H1 (cell line): ENCODE data around the gene RASSF4. TPM values are rescaled to one million over a fixed set of nuclear protein-coding genes. Genes with fewer than 3 reads are reported as not detected.

Experiments
- CTCF ChIA-PET: fragments of 300-600 bp; sonication (Branson Sonifier 250); formaldehyde crosslinking; loops from one replicate; lab custom pipeline; 2021; ENCODE audit not compliant: partially characterized antibody; lab: Charles Lee
- POLR2A ChIA-PET: fragments of 300-600 bp; sonication (Branson Sonifier 250); formaldehyde crosslinking; loops from one replicate; lab custom pipeline; 2021; ENCODE audit warnings: inconsistent platforms; ENCODE audit not compliant: partially characterized antibody; lab: Charles Lee
- DNase-seq, 2 experiments: peaks; one replicate each; pipeline versions ENCODE4 v3.0.0 to v3.0.0-alpha.2; 2010 to 2022; ENCODE audit warnings: low spot score in 2 of 2, low read depth in 1 of 2, mixed read lengths in 1 of 2
- FAIRE-seq: peaks from 2 replicates; lab custom pipeline; 2011; peaks lifted over from hg19 to GRCh38; lab: Jason Lieb, UNC
- H2AFZ ChIP-seq: 2 replicates; pipeline ENCODE4 v1.8.1; 2012; ENCODE audit warnings: low read length, inconsistent platforms
- H2AK5ac ChIP-seq: 2 replicates; pipeline ENCODE4 v1.6.1; 2013; ENCODE audit warnings: low read depth, low read length
- H2BK120ac ChIP-seq: replicated peaks from 2 replicates; pipeline ENCODE3; 2013; ENCODE audit warnings: low read depth, low read length, inconsistent platforms
- H2BK12ac ChIP-seq: 2 replicates; pipeline ENCODE4 v1.6.1; 2013; ENCODE audit warnings: low read depth, low read length
- H2BK15ac ChIP-seq: 2 replicates; pipeline ENCODE4 v1.6.1; 2013; ENCODE audit warnings: low read length
- H2BK20ac ChIP-seq: 2 replicates; pipeline ENCODE4 v1.6.1; 2013; ENCODE audit warnings: low read length
- H2BK5ac ChIP-seq: 2 replicates; pipeline ENCODE4 v1.6.1; 2013; ENCODE audit warnings: low read depth, low read length
- H3K14ac ChIP-seq: 2 replicates; pipeline ENCODE4 v1.6.1; 2013; ENCODE audit warnings: inconsistent platforms; ENCODE audit not compliant: insufficient read length
- H3K18ac ChIP-seq: 2 replicates; pipeline ENCODE4 v1.6.1; 2013; ENCODE audit warnings: low read length; ENCODE audit errors: extremely low read depth
- H3K23ac ChIP-seq: 2 replicates; pipeline ENCODE4 v1.6.1; 2013; ENCODE audit warnings: inconsistent platforms; ENCODE audit not compliant: insufficient read length
- H3K23me2 ChIP-seq: 2 replicates; pipeline ENCODE4 v1.6.1; 2013; ENCODE audit warnings: low read depth, low read length
- H3K27ac ChIP-seq: 2 replicates; pipeline ENCODE4 v1.6.1; 2011; ENCODE audit warnings: low read depth, low read length, inconsistent platforms
- H3K27me3 ChIP-seq, 4 experiments: replicated peaks in 1 of 4; 1 replicate in 1 of 4; 2 replicates in 3 of 4; pipeline versions ENCODE4 v1.6.1 to v1.8.1; 2011 to 2013; ENCODE audit warnings: low read length in 3 of 4, mild to moderate bottlenecking in 3 of 4, inconsistent platforms in 2 of 4, mixed read lengths in 2 of 4, moderate library complexity in 1 of 4; ENCODE audit not compliant: control insufficient read depth in 3 of 4, insufficient read depth in 3 of 4; ENCODE audit errors: extremely low read depth in 1 of 4
- H3K36me3 ChIP-seq, 4 experiments: 2 replicates each; pipeline versions ENCODE4 v1.6.1 to v1.8.1; 2011 to 2013; ENCODE audit warnings: mild to moderate bottlenecking in 4 of 4, low read length in 3 of 4, moderate library complexity in 2 of 4, control low read depth in 1 of 4, inconsistent platforms in 1 of 4; ENCODE audit not compliant: insufficient read depth in 4 of 4, control insufficient read depth in 2 of 4
- H3K4ac ChIP-seq: replicated peaks from 2 replicates; pipeline ENCODE3; 2013; ENCODE audit warnings: low read length, low read depth, mixed read lengths, inconsistent platforms; ENCODE audit not compliant: insufficient read length
- H3K4me1 ChIP-seq, 4 experiments: replicated peaks in 1 of 4; 1 replicate in 1 of 4; 2 replicates in 3 of 4; pipeline versions ENCODE4 v1.6.1 to v1.8.1; 2011 to 2013; ENCODE audit warnings: low read length in 3 of 4, inconsistent platforms in 2 of 4, mixed read lengths in 1 of 4; ENCODE audit not compliant: insufficient read depth in 4 of 4, control insufficient read depth in 3 of 4
- H3K4me2 ChIP-seq, 2 experiments: 2 replicates each; pipeline versions ENCODE4 v1.6.1 to v1.8.1; 2011 to 2013; ENCODE audit warnings: low read depth in 2 of 2, low read length in 2 of 2, control low read depth in 1 of 2, inconsistent platforms in 1 of 2, mild to moderate bottlenecking in 1 of 2; ENCODE audit not compliant: insufficient read depth in 1 of 2
- H3K4me3 ChIP-seq, 4 experiments: fragments of 200-600, 300-600 bp in 1 of 4; sonication (generic), shearing (Covaris generic), sonication (Bioruptor Twin) in 1 of 4; 2 replicates each; pipeline versions ENCODE4 v1.5.1 to v1.8.1; 2011 to 2016; ENCODE audit warnings: low read length in 4 of 4, low read depth in 3 of 4, control low read depth in 2 of 4, inconsistent platforms in 2 of 4, mild to moderate bottlenecking in 2 of 4, mixed read lengths in 1 of 4, moderate library complexity in 1 of 4; ENCODE audit not compliant: insufficient read depth in 2 of 4; ENCODE audit errors: extremely low read depth in 1 of 4
- H3K56ac ChIP-seq: replicated peaks from 2 replicates; pipeline ENCODE3; 2013; ENCODE audit warnings: low read depth, mild to moderate bottlenecking, mixed read lengths, low read length, inconsistent platforms; ENCODE audit not compliant: insufficient read length
- H3K79me1 ChIP-seq: 2 replicates; pipeline ENCODE4 v1.6.1; 2013; ENCODE audit warnings: low read depth, low read length, control low read depth
- H3K79me2 ChIP-seq, 2 experiments: 2 replicates each; pipeline versions ENCODE4 v1.6.1 to v1.8.1; 2012 to 2013; ENCODE audit warnings: low read length in 2 of 2, mild to moderate bottlenecking in 2 of 2, inconsistent platforms in 1 of 2; ENCODE audit not compliant: insufficient read depth in 2 of 2, control insufficient read depth in 1 of 2
- H3K9ac ChIP-seq, 4 experiments: replicated peaks in 1 of 4; 1 replicate in 1 of 4; 2 replicates in 3 of 4; pipeline versions ENCODE4 v1.6.1 to v1.8.1; 2011 to 2013; ENCODE audit warnings: low read depth in 3 of 4, low read length in 3 of 4, control low read depth in 2 of 4, mild to moderate bottlenecking in 2 of 4, moderate library complexity in 2 of 4, inconsistent platforms in 1 of 4; ENCODE audit errors: extremely low read depth in 1 of 4
- H3K9me3 ChIP-seq, 2 experiments: 2 replicates each; pipeline versions ENCODE4 v1.6.1 to v1.8.1; 2012 to 2013; ENCODE audit warnings: mild to moderate bottlenecking in 2 of 2, moderate library complexity in 2 of 2, control low read depth in 1 of 2, inconsistent platforms in 1 of 2, low read depth in 1 of 2, low read length in 1 of 2, mixed read lengths in 1 of 2; ENCODE audit not compliant: insufficient read depth in 2 of 2
- H4K20me1 ChIP-seq, 2 experiments: replicated peaks in 1 of 2; 2 replicates each; pipeline versions ENCODE3 to v1.8.1; 2011 to 2013; ENCODE audit warnings: inconsistent platforms in 2 of 2, low read length in 2 of 2, mild to moderate bottlenecking in 1 of 2; ENCODE audit not compliant: insufficient read depth in 2 of 2, control insufficient read depth in 1 of 2
- H4K5ac ChIP-seq: 2 replicates; pipeline ENCODE4 v1.6.1; 2013; ENCODE audit warnings: low read length, low read depth, mixed read lengths, inconsistent platforms; ENCODE audit not compliant: insufficient read length
- H4K8ac ChIP-seq: 2 replicates; pipeline ENCODE4 v1.8.0; 2013; ENCODE audit warnings: mild to moderate bottlenecking, moderate library complexity, low read length, inconsistent platforms; ENCODE audit not compliant: insufficient read depth; ENCODE audit errors: extremely low read depth
- H4K91ac ChIP-seq: replicated peaks from 2 replicates; pipeline ENCODE3; 2013; ENCODE audit warnings: low read length, mixed read lengths, inconsistent platforms; ENCODE audit not compliant: insufficient read length
- CBX5 ChIP-seq: fragments of 300-800, 300-1000 bp; sonication (generic); IDR thresholded peaks from 2 replicates; pipeline ENCODE4 v1.7.1; 2016; ENCODE audit warnings: antibody characterized with exemption, low read length, low read depth
- CHD2 ChIP-seq: IDR thresholded peaks from 2 replicates; pipeline ENCODE4 v1.6.1; 2012; ENCODE audit warnings: low read length, improper control_type of control experiment
- HDAC6 ChIP-seq: IDR thresholded peaks from one replicate; pipeline ENCODE4 v1.7.1; 2012; ENCODE audit warnings: low read depth, mild to moderate bottlenecking, inconsistent platforms, low read length, moderate library complexity
- JUN ChIP-seq: IDR thresholded peaks from 2 replicates; pipeline ENCODE4 v1.6.1; 2011; ENCODE audit warnings: low read depth, mild to moderate bottlenecking, improper control_type of control experiment, low read length
- JUND ChIP-seq: IDR thresholded peaks from 2 replicates; pipeline ENCODE4 v1.6.1; 2011; ENCODE audit warnings: mild to moderate bottlenecking, improper control_type of control experiment, low read length
- KDM1A ChIP-seq: fragments of 200-600, 300-600 bp; sonication (generic); IDR thresholded peaks from 2 replicates; pipeline ENCODE4 v1.7.1; 2016; ENCODE audit warnings: mild to moderate bottlenecking, low read length, borderline replicate concordance
- RNF2 ChIP-seq: fragments of 200-900, 300-1000 bp; sonication (generic); IDR thresholded peaks from 2 replicates; pipeline ENCODE4 v1.7.1; 2016; ENCODE audit warnings: borderline replicate concordance, low read depth, mild to moderate bottlenecking, antibody characterized with exemption, low read length; ENCODE audit not compliant: poor library complexity, severe bottlenecking; ENCODE audit errors: missing control alignments
- SAP30 ChIP-seq: fragments of 300-600 bp; sonication (generic); IDR thresholded peaks from 2 replicates; pipeline ENCODE4 v1.7.1; 2012; ENCODE audit warnings: low read length, moderate library complexity, mild to moderate bottlenecking, inconsistent platforms; ENCODE audit not compliant: insufficient read depth, insufficient replicate concordance
- SIN3A ChIP-seq, 2 experiments: IDR thresholded peaks in 1 of 2; conservative IDR thresholded peaks in 1 of 2; 2 replicates each; pipeline ENCODE4 v1.6.1; 2011 to 2012; ENCODE audit warnings: low read length in 2 of 2, improper control_type of control experiment in 1 of 2, low read depth in 1 of 2, mild to moderate bottlenecking in 1 of 2
- TAF1 ChIP-seq: IDR thresholded peaks from 2 replicates; pipeline ENCODE4 v1.6.1; 2011; ENCODE audit warnings: mild to moderate bottlenecking, low read depth, low read length
- TCF12 ChIP-seq: IDR thresholded peaks from 2 replicates; pipeline ENCODE4 v1.6.1; 2011; ENCODE audit warnings: low read depth, mild to moderate bottlenecking, low read length
- WGBS, 2 experiments: shearing (Covaris generic) in 1 of 2; methylation state at CpG; one replicate each; pipeline versions ENCODE4 v1.1.6 to v1.1.7; 2013 to 2015; ENCODE audit warnings: low lambda C conversion rate in 2 of 2, mixed read lengths in 2 of 2, inconsistent platforms in 1 of 2, low coverage in 1 of 2, missing lambda C conversion rate in 1 of 2; ENCODE audit not compliant: insufficient replicate concordance in 2 of 2, insufficient coverage in 1 of 2, insufficient read length in 1 of 2; ENCODE audit errors: extremely low coverage in 1 of 2, missing lambda C conversion rate in 1 of 2; 5-methylcytosine and 5-hydroxymethylcytosine counted together
- polyA plus RNA-seq, 7 experiments: library from polyadenylated mRNA; depleted of rRNA in 3 of 7; stranded (reverse) in 5 of 7; unstranded in 2 of 7; fragments of >200 nt in 5 of 7; fragments of 200-250 nt in 2 of 7; gene quantifications; 1 replicate in 5 of 7; 2 replicates in 1 of 7; 4 replicates in 1 of 7; pipeline versions ENCODE4 v1.2.1 to v1.2.3, GENCODE V29; 2011 to 2013; ENCODE audit warnings: missing spikeins in 2 of 7, mixed read lengths in 2 of 7
- total RNA-seq: library from RNA; stranded (reverse); fragmentation: NEBNext Ultra II Directional; extraction: Animal tissue kit (Norgen Biotek cat#: 25700); gene quantifications from 2 replicates; pipeline ENCODE4 v1.2.1, GENCODE V29; 2021

The RASSF4 gene
- total and polyA plus RNA-seq, 2 of the 8 experiments (the other 6 are each of a cell fraction or from before 2014, with no cell fraction given) = 14.3 to 14.5 TPM

GRCh38 chr10:44917848-44918247 lies 41.8 kb upstream of the RASSF4 start:
- Histone ChIP-seq H3K4me3 (no peak overlapping the region), H4K91ac (no peak overlapping the region), H2BK120ac (no peak overlapping the region), H3K79me1 (no peaks in the 10 kb centered on the region), H3K27ac (no peak overlapping the region), H2AK5ac (no peak overlapping the region), H2BK15ac (no peak overlapping the region), H3K79me2 (no peaks in the 10 kb centered on the region), H3K23me2 (no peaks in the 10 kb centered on the region), H3K9me3 (peaks cover 0 to 5% of the 10 kb centered on the region in 2 experiments; a peak in 2 of 4 replicates), H3K4ac (no peak overlapping the region), H2BK20ac (no peak overlapping the region), H4K8ac (no peak overlapping the region), H4K5ac (no peak overlapping the region), H3K9ac (no peak overlapping the region), H2AFZ (no peak overlapping the region), H3K14ac (no peak overlapping the region), H2BK12ac (no peak overlapping the region), H3K27me3 (no peaks in the 10 kb centered on the region), H3K23ac (no peak overlapping the region), H3K4me2 (no peak overlapping the region), H3K18ac (no peak overlapping the region), H3K4me1 (no peaks in the 10 kb centered on the region; a peak in 1 of 7 replicates), H3K56ac (no peak overlapping the region), H3K36me3 (no peaks in the 10 kb centered on the region; a peak in 1 of 8 replicates), H4K20me1 (no peaks in the 10 kb centered on the region), H2BK5ac (no peak overlapping the region)
- ChIA-PET POLR2A (no interaction called here), CTCF (interaction anchor here (1.0 kb wide), 1 partner anchor 14 kb away, joined by 3 read pairs; no protein-coding TSS in a partner anchor)
- TF ChIP-seq TCF12 = no peak
- TF ChIP-seq RNF2 = no peak
- TF ChIP-seq SIN3A (conservative IDR thresholded peaks at IDR 0.05 in 1 of 2, IDR thresholded peaks at IDR 0.05 in 1 of 2; ENCODE audit: low read depth in 1 of 2, low read length in 2 of 2) = no peak
- TF ChIP-seq HDAC6 = no peak
- TF ChIP-seq KDM1A = no peak
- no peak for TF ChIP-seq JUND
- no peak for TF ChIP-seq CBX5
- no peak for TF ChIP-seq CHD2
- TF ChIP-seq JUN = no peak
- TF ChIP-seq TAF1 = no peak
- TF ChIP-seq SAP30 = no peak
- FAIRE-seq (no peak), DNase-seq (no peak)
- WGBS, 2 experiments = 92% methylated on average over 3 of the region's 3 CpGs; no CpG with 5 or more reads in 1 of the 2 experiments
